ENCODE results near the gene UBALD1.

UBALD1 gene

DNA sequence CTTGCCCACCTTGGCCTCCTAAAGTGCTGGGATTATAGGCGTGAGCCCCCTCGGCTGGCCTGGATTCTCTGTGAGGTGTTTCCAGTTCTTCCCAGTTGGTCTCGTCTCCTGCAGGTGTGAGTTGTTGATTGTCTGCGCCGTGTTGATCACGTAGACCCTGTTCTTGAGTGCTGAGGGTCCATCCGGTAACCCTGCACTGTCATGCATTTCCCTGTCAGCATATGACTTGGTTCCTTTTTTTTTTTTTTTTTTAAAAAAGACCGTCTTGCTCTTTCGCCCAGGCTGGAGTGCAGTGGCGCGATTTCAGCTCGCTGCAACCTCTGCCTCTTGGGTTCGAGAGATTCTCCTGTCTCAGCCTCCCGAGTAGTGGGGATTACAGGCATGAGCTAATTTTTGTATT, 27.2 kb upstream of the UBALD1 start:
- DNase-seq = no peak

DNA sequence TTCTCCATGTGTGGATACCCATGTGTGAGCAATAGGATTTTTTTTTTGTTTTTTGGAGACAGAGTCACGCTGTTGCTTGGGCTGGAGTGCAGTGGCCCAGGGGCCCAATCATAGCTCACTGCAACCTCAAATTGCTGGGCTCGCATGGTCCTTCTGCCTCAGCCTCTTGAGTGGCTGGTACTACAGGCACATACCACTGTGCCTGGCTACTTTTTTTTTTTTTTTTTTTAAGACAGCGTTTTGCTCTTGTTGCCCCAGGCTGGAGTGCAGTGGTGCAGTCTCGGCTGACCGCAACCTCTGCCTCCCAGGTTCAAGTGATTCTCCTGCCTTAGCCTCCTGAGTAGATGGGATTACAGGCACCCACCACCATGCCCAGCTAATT, 26.6 kb upstream of the UBALD1 start:
- no peak for DNase-seq

DNA sequence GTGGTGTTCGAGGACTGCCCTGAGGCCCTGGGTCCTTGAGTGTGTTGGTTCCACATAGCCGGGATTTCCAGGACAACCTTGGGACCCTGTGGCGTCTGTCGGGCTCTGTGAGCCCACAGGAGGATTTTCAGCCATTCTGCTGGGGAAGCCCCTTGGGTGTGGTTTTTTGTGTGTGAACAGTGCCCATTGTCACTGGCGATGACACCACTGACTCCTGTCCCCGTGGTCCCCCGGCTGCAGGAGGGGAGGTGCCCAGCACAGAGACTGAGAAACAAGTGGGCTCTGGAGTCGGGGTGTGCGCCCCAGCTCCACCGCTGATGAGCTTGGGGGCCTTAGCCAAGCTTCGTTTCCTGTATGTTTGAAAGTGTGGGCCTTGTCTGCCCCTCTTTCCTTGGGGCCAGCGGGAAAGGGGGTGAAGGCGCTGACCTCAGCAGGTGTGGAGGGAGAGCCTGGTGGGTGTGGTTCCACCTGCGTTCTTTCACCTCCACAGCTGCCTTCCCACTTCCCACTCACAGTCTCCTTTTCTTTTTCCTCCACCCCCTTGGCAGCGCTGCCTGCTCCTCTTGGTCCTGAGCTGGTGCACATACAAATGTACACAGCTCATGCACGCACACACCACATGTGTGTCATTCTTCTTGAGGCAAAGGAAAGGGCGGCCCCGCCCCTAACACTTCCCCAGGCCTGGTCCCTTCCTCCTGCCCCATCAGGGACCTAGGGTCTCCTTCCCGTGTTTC, 26.1 kb upstream of the UBALD1 start:
- DNase-seq = no peak

DNA sequence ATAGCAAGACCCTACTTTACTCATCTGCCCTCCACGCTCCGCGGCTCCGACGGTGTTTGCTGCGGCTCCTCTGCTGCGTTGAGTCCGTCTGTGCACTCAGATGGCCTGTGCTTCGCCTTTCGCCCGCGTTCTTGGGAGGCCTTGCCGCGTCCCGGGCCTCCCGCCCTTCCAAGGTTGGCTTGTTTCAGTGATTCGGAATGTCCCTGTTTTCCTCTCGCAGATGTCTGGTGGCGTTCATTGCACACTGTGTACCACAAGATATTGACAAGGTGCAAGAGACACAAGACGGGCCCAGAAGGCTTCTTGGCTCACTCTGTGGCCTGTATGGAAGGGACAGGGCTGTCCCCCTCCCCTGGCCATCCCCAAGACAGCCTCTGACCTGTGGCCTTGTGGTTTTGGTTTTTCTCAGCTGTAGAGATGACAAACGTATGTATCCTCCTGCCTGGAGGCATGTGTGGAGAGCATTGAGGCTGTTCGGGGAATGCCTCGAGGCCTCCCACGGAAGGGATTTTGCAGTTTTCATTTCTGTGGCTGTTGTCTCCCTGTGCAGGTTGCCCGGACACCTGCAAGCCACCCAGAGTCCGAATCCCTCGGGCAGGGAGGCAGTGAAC, 25.3 kb upstream of the UBALD1 start:
- DNase-seq = no peak

DNA sequence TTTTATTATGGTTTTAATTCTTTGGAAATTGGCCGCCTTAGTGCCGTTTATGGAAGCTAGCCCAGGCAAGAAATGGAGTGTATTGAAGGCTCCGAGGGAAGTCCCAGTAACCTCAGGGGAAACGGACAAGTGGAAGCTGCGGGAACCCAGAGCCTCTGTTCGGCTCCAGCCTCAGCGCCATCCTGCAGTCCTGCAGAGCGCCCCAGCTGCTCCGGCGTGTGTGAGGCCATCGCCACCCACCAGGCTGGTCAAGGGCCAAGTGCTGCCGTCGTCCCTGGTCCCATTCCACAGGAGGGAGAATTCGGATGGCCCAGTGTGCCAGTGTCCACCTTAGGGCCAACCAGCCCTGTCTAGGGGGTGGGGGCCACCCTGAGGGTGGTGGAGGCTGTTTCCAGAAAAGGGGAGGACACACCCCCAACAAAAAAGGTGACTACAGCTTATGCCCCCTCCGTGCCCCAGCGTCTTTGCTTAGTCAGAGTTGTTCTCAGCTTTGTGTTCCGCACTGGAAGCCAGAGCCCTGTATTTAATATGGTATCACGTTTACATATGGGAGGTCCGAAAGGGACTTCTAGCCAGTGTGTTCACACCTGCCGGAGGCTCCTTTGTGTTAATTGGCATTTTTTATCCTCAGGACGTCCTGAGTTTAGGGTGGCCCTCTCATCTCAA, 22.9 kb upstream of the UBALD1 start:
- no peak for DNase-seq

DNA sequence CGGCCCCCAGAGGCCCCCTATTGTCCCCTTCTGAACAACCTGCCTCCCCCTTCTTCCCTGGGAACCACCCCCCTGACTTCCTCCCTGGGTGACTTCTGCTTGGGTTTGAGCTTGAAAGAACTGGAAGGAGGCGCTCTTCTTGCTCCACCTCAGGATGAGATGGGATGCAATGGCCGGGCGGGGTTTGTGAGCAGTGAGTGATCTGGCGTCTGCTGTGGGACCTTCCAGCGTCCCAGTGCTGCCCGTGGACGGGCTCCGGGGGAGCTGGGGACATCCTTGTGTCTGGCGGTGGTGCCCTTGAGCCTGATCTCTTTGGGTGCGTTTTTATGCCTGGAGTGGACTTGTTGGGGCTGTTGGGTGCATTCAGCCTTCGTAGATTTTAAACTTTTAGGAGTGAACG, 21.5 kb upstream of the UBALD1 start:
- DNase-seq = no peak

DNA sequence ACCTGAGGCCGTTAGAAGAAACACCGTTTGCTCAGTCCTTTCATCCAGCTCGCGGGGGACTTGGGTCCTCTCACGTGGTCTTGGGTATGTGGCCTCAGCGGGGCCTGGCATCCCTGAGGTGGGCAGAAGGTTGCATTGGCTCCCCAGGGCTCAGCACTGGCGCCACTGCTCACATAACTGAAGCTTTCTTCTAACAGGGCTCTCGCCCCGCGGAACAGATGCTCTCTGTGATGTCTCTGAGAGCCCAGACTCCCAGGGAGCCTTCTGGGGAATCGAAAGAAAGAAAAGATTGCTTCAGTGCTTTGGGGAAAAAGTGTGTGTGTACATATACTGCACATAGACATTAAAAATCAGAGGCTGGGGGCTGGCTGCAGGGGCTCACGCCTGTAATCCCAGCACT, 20.1 kb upstream of the UBALD1 start:
- no peak for DNase-seq

DNA sequence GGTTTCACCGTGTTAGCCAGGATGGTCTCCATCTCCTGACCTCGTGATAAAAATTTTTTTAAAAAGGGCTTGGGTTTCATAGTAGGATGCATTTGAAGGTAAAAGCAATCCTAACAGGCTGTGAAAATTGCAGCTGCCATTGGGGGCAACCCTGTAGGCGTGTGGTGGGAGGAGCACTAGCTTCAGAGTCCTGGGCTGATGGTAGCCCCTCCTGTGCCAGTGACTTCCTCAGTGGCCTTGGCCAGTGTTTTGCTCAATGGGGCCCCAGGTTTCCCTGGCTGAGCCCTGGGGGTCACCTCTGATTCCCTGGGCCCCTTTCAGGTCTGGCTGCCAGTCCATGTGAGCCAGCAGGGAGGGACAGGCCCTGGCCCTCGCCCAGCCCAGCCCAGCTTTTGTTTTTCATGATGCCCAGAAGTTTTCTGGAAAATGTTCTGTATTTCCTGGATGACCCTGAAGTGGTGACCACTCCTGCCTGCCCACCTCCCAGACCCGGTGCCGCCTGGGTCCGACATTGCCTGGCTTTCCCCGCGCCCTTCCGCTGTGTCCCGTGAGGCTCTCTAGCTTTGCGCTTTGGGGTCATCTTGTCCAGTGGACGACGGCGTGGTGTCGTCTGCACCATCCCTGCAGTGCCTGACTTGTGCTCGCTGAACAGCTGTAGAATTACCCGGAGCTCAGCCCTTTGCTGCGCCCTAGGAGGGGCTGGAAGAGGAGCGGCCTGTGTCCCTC, 19.4 kb upstream of the UBALD1 start:
- DNase-seq = no peak

DNA sequence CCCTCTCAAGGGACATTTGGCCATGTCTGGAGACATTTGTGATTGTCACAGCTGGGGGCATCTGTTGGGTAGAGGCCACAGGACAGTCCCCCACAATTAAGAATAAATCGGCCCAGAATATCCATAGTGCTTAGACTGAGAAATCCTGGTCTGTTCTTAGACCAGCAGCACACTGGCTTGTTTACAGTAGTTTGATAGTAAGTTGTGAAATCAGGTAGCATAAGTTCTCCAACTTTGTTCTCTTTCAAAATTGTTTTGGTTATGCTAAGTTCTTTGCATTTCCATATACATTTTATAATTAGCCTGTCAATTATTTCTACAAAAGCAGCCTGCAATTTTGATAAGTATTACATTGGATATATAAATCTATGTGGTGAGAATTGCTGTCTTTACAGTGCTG, 16.8 kb upstream of the UBALD1 start:
- DNase-seq = no peak

DNA sequence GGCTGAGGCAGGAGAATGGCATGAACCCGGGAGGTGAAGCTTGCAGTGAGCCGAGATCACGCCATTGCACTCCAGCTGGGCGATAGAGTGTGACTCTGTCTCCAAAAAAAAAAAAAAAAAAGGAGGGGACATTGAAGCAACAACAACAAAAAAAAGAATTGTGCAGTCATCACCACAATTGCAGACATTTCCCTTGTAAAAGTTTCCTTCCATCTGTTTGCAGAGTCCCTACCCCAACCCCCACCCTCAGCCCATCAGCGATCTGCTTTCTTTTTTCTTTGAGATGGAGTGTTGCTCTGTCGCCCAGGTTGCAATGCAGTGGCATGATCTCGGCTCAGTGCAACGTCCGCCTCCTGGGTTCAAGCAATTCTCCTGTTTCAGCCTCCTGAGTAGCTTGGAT, 13.6 kb upstream of the UBALD1 start:
- DNase-seq = no peak

DNA sequence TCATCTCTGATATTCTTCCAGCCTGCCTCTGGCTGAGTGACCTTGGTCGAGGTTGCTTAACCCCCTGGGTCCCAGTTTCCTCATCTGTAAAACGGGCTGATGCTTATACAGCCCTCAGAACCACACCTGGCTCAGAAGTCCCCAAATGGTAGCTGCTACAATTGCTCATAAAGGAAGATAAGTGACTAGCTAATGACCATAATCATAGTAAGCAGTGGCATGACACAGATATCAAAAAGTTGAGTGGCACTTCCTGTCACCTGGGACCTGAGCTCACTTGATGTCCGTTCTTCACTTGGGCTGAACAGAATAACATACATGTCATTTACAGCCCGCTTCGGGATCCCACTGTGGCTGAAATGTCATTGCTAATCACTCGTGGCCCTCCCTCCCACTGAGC, 11.7 kb upstream of the UBALD1 start:
- no peak for DNase-seq

DNA sequence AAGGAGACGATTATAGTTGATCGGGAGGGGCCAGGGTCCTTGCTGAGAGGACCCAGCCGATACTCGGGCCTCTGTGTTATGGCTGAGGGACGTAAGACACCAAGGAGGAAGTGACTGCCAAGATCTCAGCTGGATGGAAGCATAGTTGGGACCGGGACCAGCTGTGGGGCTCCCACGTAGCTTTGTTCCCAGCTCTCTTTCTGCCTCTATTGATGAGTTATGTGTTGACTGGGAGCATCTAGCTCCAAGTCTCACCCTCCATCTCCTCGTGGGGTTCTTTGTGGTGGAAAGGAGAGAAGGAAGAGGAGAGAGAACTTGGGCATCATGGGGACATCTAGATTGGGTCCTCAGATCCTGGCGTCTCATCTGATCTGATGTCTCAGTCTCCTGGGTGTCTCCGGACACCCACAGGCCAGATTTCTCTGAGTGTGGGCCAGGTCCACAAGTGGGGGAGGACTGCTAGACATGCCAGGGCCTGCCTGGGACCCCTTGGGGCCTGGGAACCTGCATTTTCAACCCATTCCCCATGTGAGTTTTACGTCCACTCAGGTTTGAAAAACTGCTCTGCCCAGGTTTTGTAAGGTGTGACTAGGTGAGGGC, 11.0 kb upstream of the UBALD1 start:
- DNase-seq = no peak

DNA sequence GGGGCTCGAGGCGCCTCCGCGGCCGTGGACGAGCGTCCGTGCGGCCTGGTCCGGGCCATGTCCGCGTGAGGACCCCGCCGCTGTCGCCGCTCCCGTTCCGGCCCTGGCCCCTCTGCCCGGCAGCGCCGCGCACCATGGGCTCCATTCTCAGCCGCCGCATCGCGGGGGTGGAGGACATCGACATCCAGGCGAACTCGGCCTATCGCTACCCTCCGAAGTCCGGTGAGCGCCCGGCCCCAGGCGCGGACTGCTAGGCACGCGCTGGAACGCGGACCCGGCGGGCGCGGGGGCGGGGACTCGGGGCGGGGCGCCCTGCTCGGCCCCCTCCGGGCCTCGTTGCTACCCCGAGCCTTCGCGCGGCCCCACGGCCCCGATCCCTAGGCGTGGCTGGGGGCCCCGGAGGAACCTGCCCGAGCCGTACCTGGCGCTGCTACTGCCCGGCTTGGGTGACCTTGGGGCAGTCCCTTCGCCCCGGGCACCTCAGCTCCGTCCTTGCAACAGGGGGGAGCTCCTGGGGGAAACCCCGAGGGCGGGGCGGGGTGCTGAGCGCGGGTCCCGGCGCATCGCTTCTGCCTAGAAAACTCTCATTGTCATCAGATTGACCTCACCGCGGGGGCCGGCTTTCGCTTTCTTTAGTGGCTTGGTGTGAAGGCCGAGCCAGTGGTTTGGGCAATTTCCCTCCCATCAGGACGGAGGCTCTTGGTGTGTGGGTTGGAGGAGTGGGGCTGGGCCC, 10.3 kb upstream of the UBALD1 start:
- peak; percentile 80 to 83 for DNase-seq

DNA sequence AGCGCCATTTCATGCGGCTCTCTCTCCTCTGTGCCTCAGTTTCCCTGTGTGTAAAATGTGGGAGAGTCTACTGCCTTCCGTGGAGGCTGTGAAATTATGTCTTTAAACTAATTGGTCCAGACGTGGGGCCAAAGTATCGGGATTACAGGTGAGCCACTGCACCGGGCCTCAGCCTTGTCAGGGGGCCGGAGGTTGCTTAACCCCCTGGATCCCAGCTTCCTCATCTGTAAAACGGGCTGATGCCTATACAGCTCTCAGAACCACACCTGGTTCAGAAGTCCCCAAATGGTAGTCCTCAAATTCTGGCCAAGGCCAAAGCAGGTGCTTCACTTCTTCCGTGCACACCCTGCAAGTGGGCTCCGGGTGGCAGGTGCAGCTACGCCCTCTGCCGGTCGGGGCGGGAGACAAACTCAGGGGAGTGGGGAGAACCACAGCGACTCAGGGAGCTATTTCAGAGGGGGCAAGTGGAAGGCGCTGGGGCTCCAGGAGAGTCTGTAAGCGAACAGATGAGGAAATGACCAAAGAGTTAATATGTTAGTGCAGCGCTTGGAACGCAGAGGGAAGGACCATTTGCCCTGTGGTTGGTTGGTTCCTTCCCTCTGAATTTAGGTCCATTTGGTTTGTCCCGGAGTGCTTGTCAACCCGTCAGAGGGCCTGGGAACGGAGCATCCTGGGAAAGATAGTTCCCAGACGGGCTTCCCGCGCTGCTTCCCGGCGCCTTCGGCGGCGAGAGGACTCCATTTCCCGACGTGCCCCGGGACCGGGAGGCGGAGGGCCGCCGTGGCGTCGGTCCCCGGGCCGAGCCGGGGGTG, 9.5 kb upstream of the UBALD1 start, which contains the start of gene MGRN1:
MGRN1 (plus strand) TSS at position 812 of the 812 bp plus-strand sequence. CDS start 135 bp downstream, outside the sequence.
- DNase-seq = peak; percentile 95 to 96

DNA sequence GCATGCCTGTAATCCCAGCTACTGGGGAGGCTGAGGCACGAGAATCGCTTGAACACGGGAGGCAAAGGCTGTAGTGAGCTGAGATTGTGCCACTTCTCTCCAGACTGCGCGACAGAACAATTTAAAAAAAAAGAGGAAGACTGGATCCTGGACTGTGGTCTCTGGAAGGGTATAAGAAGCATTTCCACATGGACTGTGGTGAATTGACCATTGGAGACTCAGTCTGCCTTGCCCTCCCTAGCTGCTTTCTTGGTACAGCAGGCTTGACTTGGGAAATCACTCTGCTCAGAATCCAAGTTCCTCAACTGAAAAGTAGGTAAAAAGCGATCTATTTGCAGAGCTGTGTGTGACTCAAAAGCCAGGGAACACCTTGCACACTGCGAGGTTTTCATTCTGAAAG, 8.9 kb upstream of the UBALD1 start:
- DNase-seq = no peak

DNA sequence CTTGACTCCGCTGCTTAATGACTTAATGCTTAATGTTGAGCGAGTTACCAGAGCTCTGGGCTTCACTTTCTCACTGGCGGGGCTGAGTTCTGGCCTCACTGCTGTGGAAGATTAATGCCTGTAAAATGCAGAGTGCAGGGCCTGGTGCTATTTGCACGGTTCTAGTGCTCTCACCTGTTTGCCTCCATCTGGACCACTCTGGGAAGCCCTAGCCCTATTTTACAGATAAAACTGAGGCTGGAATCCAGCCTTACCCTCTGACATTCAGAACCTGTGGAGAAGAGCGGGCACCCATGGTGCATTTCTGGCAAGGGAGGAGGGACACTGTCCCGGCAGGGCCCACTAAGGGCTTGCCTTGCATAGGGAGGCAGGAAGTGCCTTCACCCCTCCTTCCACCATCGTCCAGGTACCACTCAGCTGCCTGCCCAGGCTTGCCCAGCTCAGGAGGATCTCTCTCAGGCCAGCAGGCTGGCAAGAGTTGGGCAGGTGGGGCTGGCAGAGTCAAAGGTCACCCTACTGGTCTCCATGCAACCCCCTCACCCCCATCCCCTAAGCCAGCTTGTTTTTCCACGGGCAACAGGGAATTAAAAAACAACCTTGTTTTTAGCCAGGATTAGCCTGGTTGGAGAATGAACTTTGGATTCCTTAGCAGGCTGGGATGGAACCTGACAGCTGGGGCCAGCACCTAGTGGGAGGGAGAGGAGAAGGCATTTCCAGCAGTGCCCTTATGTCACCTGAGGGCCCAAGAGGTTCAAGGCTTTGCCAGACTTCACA, 4.1 kb upstream of the UBALD1 start:
- DNase-seq = no peak

DNA sequence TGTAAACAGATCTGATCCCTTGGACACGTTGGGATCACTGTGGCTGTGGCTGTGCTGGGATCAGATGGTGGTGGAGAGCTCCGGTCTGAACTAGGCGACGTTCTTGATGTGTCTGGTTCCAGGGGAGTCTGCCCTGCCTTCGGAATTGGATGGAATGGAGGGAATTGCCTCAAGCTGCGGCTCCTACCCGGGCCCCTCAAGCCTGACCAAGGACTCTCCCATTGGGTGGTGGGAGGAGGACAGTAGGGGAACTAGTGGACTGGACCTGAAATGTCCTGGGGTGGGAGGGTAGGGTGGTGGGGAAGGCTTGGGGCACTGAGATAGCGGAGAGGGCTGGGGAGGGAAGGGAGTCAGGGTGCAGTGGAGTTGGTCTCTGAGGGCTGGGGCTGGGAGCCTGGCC, 3.2 kb upstream of the UBALD1 start:
- no peak for DNase-seq

DNA sequence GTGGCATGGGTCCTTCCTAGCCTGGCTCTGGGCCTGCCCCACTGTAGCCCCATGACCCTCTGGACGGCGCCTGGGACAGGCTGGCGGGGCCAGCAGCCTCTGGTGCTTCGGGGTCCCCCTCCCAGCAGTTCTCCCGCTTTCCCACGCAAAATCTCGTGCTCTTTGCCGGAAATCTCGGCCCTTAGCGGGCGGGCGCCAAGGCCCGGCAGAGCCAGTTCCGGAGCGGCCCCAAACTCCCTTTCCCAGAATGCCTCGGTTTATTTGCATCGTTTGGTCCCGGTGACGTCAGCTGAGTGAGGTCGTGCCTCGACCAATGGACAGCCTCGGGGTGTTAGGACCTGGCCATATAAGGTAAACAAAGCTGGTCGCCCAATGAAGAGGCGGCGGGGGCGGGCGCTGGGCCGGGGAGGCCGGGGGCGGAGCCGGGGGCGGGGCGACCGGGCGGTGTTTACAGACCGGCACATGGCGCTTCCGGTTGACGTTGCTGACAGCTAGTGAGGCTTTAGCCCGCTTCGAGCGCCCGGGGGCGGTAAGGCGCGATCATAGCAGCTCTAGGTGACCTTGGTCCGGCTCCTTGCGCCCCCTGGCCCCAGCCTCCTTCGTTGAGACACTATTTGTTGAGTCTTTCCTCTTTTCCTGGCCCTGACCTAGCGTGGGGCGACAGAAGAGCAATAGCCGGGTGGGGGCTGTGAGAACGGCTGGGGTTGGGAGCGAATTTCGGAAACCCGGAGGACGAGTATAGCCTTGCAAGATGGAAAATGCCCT, 1.5 kb upstream of the UBALD1 start:
- peak; percentile 100 for DNase-seq

DNA sequence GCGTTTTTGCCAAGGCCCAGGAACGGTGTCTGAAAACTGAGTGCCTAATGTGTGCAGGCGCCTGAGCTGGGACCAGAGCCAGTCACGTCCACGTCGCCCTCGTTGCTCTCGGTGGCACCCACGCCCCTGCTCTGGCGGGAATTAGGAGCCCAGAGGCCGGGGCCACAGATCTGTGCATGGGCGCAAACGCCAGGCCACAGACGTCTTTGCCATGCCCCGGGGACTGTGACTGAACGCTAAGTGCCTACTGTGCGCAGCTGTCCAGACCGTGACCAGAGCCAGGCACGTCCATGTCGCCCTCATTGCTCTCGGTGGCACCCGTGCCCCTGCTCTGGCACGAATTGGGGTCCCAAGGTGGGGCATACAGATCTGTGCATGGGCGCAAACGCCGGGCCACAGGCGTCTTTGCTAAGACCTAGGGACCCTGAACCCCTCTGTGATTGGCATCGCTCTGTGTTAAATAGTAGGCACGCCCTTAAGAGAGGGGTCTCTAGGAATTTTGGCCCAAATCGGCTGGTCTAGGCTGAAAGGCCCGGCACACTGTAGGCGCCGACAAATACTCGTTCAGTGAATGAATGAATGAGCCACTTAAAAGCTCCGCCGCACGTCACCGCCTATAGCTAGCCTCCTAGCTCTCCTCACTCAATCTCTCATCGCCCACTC, 827 bp upstream of the UBALD1 start:
- no peak for DNase-seq
